Natural killer cell (primary cell): ENCODE measurements around the gene PARP15. TPM values are rescaled to one million over a fixed set of nuclear protein-coding genes. Genes with fewer than 3 reads are reported as not detected.
A peak's percentile ranks its signal among the peaks of the same experiment; 100 is the strongest.

ENCODE experiments used
- ATAC-seq, 3 donors: fragments of 150-1000 bp in 2 of 3; fragments of 200-7000 bp in 1 of 3; cut with Tn5 transposase; 1 replicate in 1 of 3; 2 replicates in 2 of 3; pipeline ENCODE4 v1.10.0; 2021; ENCODE audit warnings: mild to moderate bottlenecking in 2 of 3, moderate library complexity in 2 of 3
- DNase-seq, 2 donors: peaks; one replicate each; pipeline versions ENCODE4 v3.0.0 to v3.0.0-alpha.2; 2013 to 2021; ENCODE audit warnings: mixed read lengths in 1 of 2
- H3K27ac ChIP-seq: one replicate; pipeline ENCODE4 v1.5.1; 2013; ENCODE audit warnings: mild to moderate bottlenecking, low read length
- H3K27me3 ChIP-seq: one replicate; pipeline ENCODE4 v1.6.1; 2013; ENCODE audit warnings: low read length; ENCODE audit not compliant: control insufficient read depth, insufficient read depth
- H3K36me3 ChIP-seq: one replicate; pipeline ENCODE4 v1.6.1; 2013; ENCODE audit warnings: low read length; ENCODE audit not compliant: control insufficient read depth, insufficient read depth
- H3K4me1 ChIP-seq: one replicate; pipeline ENCODE4 v1.6.1; 2013; ENCODE audit warnings: low read length; ENCODE audit not compliant: control insufficient read depth, insufficient read depth
- H3K4me3 ChIP-seq: one replicate; pipeline ENCODE4 v1.5.1; 2013; ENCODE audit warnings: low read length
- H3K9me3 ChIP-seq: one replicate; pipeline ENCODE4 v1.6.1; 2013; ENCODE audit warnings: low read length; ENCODE audit not compliant: control insufficient read depth, insufficient read depth
- H3K27ac Mint-ChIP-seq, 2 donors: one replicate each; pipeline ENCODE4 v1.8.0; 2022; ENCODE audit warnings: mild to moderate bottlenecking in 2 of 2, mixed read lengths in 2 of 2, moderate library complexity in 1 of 2
- H3K27me3 Mint-ChIP-seq, 2 donors: one replicate each; pipeline ENCODE4 v1.8.0; 2022; ENCODE audit warnings: low read depth in 2 of 2, mixed read lengths in 2 of 2
- H3K36me3 Mint-ChIP-seq: one replicate; pipeline ENCODE4 v1.8.0; 2022; ENCODE audit warnings: mixed read lengths
- H3K4me1 Mint-ChIP-seq, 2 donors: one replicate each; pipeline ENCODE4 v1.8.0; 2022; ENCODE audit warnings: mixed read lengths in 2 of 2
- H3K4me3 Mint-ChIP-seq: one replicate; pipeline ENCODE4 v1.8.0; 2022; ENCODE audit warnings: mild to moderate bottlenecking, moderate library complexity, mixed read lengths
- H3K9me3 Mint-ChIP-seq, 2 donors: one replicate each; pipeline ENCODE4 v1.8.0; 2022; ENCODE audit warnings: mixed read lengths in 2 of 2
- CTCF ChIP-seq: fragments of 200-600 bp; IDR thresholded peaks from one replicate; pipeline ENCODE4 v1.8.0; 2022; ENCODE audit warnings: antibody characterized with exemption
- WGBS: methylation state at CpG from one replicate; pipeline ENCODE4 v1.1.7; 2013; ENCODE audit warnings: missing lambda C conversion rate; ENCODE audit not compliant: insufficient coverage; 5-methylcytosine and 5-hydroxymethylcytosine counted together
- intact Hi-C: fragments of 100-400 bp; cut with micrococcal nuclease; formaldehyde crosslinking; loops from one replicate; pipeline ENCODE4 v1.14.2; 2022
- total RNA-seq, 4 donors: library from RNA; stranded (reverse); fragments of 120-200 nt in 1 of 4; gene quantifications; one replicate each; pipeline versions ENCODE4 v1.2.3 to v1.2.4, GENCODE V29; 2013 to 2022

The PARP15 gene
- total RNA-seq, 3 donors from 2014 or later (not counting 1 experiment from before 2014, with no cell fraction given), result 164 to 199 (median 198) TPM

GRCh38 chr3:122623031-122623829 is 45.8 kb downstream of the PARP15 start:
- 87% methylated on average over 8 of the region's 8 CpGs for WGBS
- DNase-seq, result no peak
- H3K4me1 Mint-ChIP-seq, result peaks cover 8 to 27% of the 10 kb centered on the region in 2 donors
- ATAC-seq, result no peak
- no peak overlapping the region for H3K4me3 Mint-ChIP-seq
- H3K27me3 ChIP-seq, result no peaks in the 10 kb centered on the region
- TF ChIP-seq CTCF, result no peak
- H3K36me3 Mint-ChIP-seq, result peaks cover 50% of the 10 kb centered on the region
- no peaks in the 10 kb centered on the region for H3K9me3 ChIP-seq
- peak overlapping the region; percentile 6 to 32 for H3K27ac Mint-ChIP-seq
- no peaks in the 10 kb centered on the region for H3K9me3 Mint-ChIP-seq
- no peak overlapping the region for H3K27ac ChIP-seq
- peaks cover 56% of the 10 kb centered on the region for H3K36me3 ChIP-seq
- no peak overlapping the region for H3K4me3 ChIP-seq
- no peaks in the 10 kb centered on the region for H3K27me3 Mint-ChIP-seq
- intact Hi-C loops, result no loop called here
- no peaks in the 10 kb centered on the region for H3K4me1 ChIP-seq

GRCh38 chr3:122626515-122627180 is 49.2 kb downstream of the PARP15 start:
- peaks cover 8 to 26% of the 10 kb centered on the region in 2 donors for H3K4me1 Mint-ChIP-seq
- H3K4me3 Mint-ChIP-seq, result no peak overlapping the region
- Histone ChIP-seq H3K9me3 (no peaks in the 10 kb centered on the region), H3K27ac (no peak overlapping the region), H3K4me1 (no peaks in the 10 kb centered on the region), H3K27me3 (no peaks in the 10 kb centered on the region), H3K36me3 (peaks cover 41% of the 10 kb centered on the region), H3K4me3 (no peak overlapping the region)
- no peaks in the 10 kb centered on the region for H3K9me3 Mint-ChIP-seq
- intact Hi-C loops, result no loop called here
- TF ChIP-seq CTCF, result no peak
- H3K27ac Mint-ChIP-seq, result no peak overlapping the region
- 90% methylated on average over 5 of the region's 6 CpGs for WGBS
- DNase-seq, result no peak
- H3K36me3 Mint-ChIP-seq, result peaks cover 30% of the 10 kb centered on the region
- ATAC-seq, result no peak
- H3K27me3 Mint-ChIP-seq, result no peaks in the 10 kb centered on the region

GRCh38 chr3:122627301-122627700 is 49.9 kb downstream of the PARP15 start:
- Mint-ChIP-seq H3K9me3 (no peaks in the 10 kb centered on the region), H3K36me3 (peaks cover 23% of the 10 kb centered on the region), H3K4me1 (peaks cover 6 to 21% of the 10 kb centered on the region in 2 donors), H3K4me3 (no peak overlapping the region), H3K27me3 (no peaks in the 10 kb centered on the region), H3K27ac (peak overlapping the region in 1 of 2 donors; percentile 74)
- intact Hi-C loops, result no loop called here
- WGBS, result no CpG with 5 or more reads among the region's 1 CpG
- H3K4me3 ChIP-seq, result no peak overlapping the region
- H3K9me3 ChIP-seq, result no peaks in the 10 kb centered on the region
- DNase-seq, result no peak
- TF ChIP-seq CTCF, result no peak
- peaks cover 41% of the 10 kb centered on the region for H3K36me3 ChIP-seq
- no peaks in the 10 kb centered on the region for H3K4me1 ChIP-seq
- H3K27me3 ChIP-seq, result no peaks in the 10 kb centered on the region
- no peak overlapping the region for H3K27ac ChIP-seq
- ATAC-seq, result no peak
